Central memory CD8-positive, alpha-beta T cell (primary cell): ENCODE measurements around the gene ORM1.

ENCODE experiments used
- ATAC-seq: fragments of 150-1000 bp; cut with Tn5 transposase; replicated peaks from 2 replicates; pipeline ENCODE4 v1.10.0; 2022; ENCODE audit warnings: mild to moderate bottlenecking, moderate FRiP score, moderate number of reproducible peaks; ENCODE audit not compliant: poor library complexity, severe bottlenecking; ENCODE audit errors: extremely low read depth
- DNase-seq, 2 donors: peaks; one replicate each; pipeline ENCODE4 v3.0.0; 2021; ENCODE audit warnings: low spot score in 2 of 2
- H3K27ac Mint-ChIP-seq: one replicate; pipeline ENCODE4 v1.8.0; 2022; ENCODE audit warnings: low read depth, mild to moderate bottlenecking, moderate library complexity, mixed read lengths
- H3K27me3 Mint-ChIP-seq: one replicate; pipeline ENCODE4 v1.8.0; 2022; ENCODE audit warnings: mixed read lengths
- H3K36me3 Mint-ChIP-seq: one replicate; pipeline ENCODE4 v1.8.0; 2022; ENCODE audit warnings: mild to moderate bottlenecking, moderate library complexity, mixed read lengths; ENCODE audit not compliant: insufficient read depth
- H3K4me1 Mint-ChIP-seq: one replicate; pipeline ENCODE4 v1.8.0; 2022; ENCODE audit warnings: mixed read lengths
- H3K4me3 Mint-ChIP-seq: one replicate; pipeline ENCODE4 v1.8.0; 2022; ENCODE audit warnings: mild to moderate bottlenecking, moderate library complexity, mixed read lengths
- H3K9me3 Mint-ChIP-seq: one replicate; pipeline ENCODE4 v1.8.0; 2022; ENCODE audit warnings: mixed read lengths

The ORM1 gene

GRCh38 chr9:114290561-114290986, 32.3 kb upstream of the ORM1 start:
- no peak for DNase-seq
- Mint-ChIP-seq H3K27me3 (peaks cover 20% of the 10 kb centered on the region), H3K36me3 (no peaks in the 10 kb centered on the region), H3K4me1 (peaks cover 8% of the 10 kb centered on the region), H3K27ac (no peak overlapping the region), H3K4me3 (no peak overlapping the region), H3K9me3 (no peaks in the 10 kb centered on the region)
- no peak for ATAC-seq

GRCh38 chr9:114291064-114291474, 31.8 kb upstream of the ORM1 start:
- ATAC-seq, result no peak
- no peak overlapping the region for H3K4me3 Mint-ChIP-seq
- peaks cover 8% of the 10 kb centered on the region for H3K4me1 Mint-ChIP-seq
- DNase-seq, result peak; percentile 40 to 75
- no peaks in the 10 kb centered on the region for H3K36me3 Mint-ChIP-seq
- no peaks in the 10 kb centered on the region for H3K9me3 Mint-ChIP-seq
- H3K27ac Mint-ChIP-seq, result no peak overlapping the region
- peaks cover 20% of the 10 kb centered on the region for H3K27me3 Mint-ChIP-seq

DNA sequence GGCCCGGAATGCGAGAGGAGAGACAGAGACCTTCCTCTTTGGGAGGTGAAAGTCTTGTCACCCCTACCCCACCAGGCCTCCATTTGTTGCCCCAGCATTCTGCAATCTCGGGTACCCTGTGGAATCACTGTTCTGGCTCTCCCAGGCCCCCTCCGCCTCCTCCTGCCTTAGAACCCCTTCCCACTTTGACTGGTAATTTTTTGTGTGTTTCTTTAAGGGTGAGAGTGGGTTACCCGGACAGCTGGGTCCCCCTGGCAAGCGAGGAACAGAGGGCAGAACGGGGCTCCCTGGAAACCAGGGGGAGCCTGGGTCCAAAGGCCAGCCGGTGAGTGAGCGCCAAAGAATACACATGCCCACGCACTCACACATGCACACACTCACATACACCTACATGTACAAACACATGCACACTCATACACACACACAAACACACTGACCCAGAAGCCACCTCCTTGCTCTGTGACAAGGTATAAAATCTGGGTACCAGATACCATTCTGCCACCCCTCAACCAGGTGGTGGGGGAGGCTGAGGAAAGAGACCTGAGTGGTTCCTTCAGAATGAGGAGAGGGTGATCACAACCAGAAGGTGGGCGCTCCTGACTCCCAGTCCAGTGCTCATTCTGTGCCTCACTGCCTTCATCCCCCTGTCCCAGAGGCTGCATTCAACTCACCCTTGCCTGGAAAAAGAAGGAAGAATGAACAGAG, 30.9 kb upstream of the ORM1 start:
- no peaks in the 10 kb centered on the region for H3K9me3 Mint-ChIP-seq
- no peak overlapping the region for H3K4me3 Mint-ChIP-seq
- H3K4me1 Mint-ChIP-seq, result peaks cover 8% of the 10 kb centered on the region
- H3K27ac Mint-ChIP-seq, result no peak overlapping the region
- H3K36me3 Mint-ChIP-seq, result peaks cover 1% of the 10 kb centered on the region
- peaks cover 20% of the 10 kb centered on the region for H3K27me3 Mint-ChIP-seq
- ATAC-seq (no peak), DNase-seq (no peak)

GRCh38 chr9:114294664-114295063, 28.2 kb upstream of the ORM1 start:
- peaks cover 1% of the 10 kb centered on the region for H3K36me3 Mint-ChIP-seq
- ATAC-seq, result no peak
- DNase-seq, result no peak
- no peak overlapping the region for H3K27ac Mint-ChIP-seq
- H3K9me3 Mint-ChIP-seq, result no peaks in the 10 kb centered on the region
- peaks cover 8% of the 10 kb centered on the region for H3K4me1 Mint-ChIP-seq
- H3K4me3 Mint-ChIP-seq, result no peak overlapping the region
- peaks cover 30% of the 10 kb centered on the region for H3K27me3 Mint-ChIP-seq

DNA sequence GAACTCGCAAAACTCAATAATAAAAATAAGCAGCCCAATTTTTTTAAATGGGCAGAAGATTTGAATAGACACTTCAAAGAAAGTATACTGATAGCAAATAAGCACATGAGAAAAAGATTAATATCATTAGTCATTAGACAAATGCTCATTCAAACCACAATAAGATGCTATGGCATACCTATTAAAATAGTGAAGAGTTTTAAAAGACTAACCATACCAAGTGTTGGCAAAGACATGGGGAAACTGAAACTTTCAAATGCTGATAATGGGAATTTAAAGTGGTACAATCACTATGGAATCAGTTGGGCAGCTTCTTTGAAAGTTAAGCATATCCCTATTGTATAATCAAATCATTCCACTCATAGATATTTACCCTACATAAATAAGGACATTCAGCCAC, 26.6 kb upstream of the ORM1 start:
- ATAC-seq (no peak), DNase-seq (no peak)
- Mint-ChIP-seq H3K9me3 (no peaks in the 10 kb centered on the region), H3K4me3 (no peak overlapping the region), H3K27me3 (peaks cover 30% of the 10 kb centered on the region), H3K4me1 (peaks cover under 1% of the 10 kb centered on the region), H3K27ac (no peak overlapping the region), H3K36me3 (peaks cover 1% of the 10 kb centered on the region)

- Mint-ChIP-seq H3K4me1 (no peaks in the 10 kb centered on the region), H3K4me3 (no peak overlapping the region), H3K27me3 (peaks cover 18% of the 10 kb centered on the region), H3K9me3 (no peaks in the 10 kb centered on the region), H3K27ac (no peak overlapping the region), H3K36me3 (peaks cover 1% of the 10 kb centered on the region)
- DNase-seq (no peak), ATAC-seq (no peak)
Measured at GRCh38 chr9:114299286-114300152, 23.4 kb upstream of the ORM1 start.

- no peaks in the 10 kb centered on the region for H3K9me3 Mint-ChIP-seq
- H3K27ac Mint-ChIP-seq, result no peak overlapping the region
- no peak overlapping the region for H3K4me3 Mint-ChIP-seq
- peaks cover 1% of the 10 kb centered on the region for H3K36me3 Mint-ChIP-seq
- ATAC-seq (no peak), DNase-seq (no peak)
- no peaks in the 10 kb centered on the region for H3K4me1 Mint-ChIP-seq
- H3K27me3 Mint-ChIP-seq, result peaks cover 18% of the 10 kb centered on the region
Measured at GRCh38 chr9:114300153-114300845, 22.6 kb upstream of the ORM1 start.

- Mint-ChIP-seq H3K4me3 (no peak overlapping the region), H3K36me3 (peaks cover 1% of the 10 kb centered on the region)
- DNase-seq, result no peak
Measured at GRCh38 chr9:114300846-114301797, 21.8 kb upstream of the ORM1 start.

GRCh38 chr9:114301798-114302565, 20.9 kb upstream of the ORM1 start:
- Mint-ChIP-seq H3K4me3 (no peak overlapping the region), H3K4me1 (no peaks in the 10 kb centered on the region), H3K27ac (no peak overlapping the region), H3K9me3 (no peaks in the 10 kb centered on the region), H3K36me3 (no peaks in the 10 kb centered on the region), H3K27me3 (peaks cover 18% of the 10 kb centered on the region)
- no peak for DNase-seq
- ATAC-seq, result no peak

More at GRCh38 chr9:114300846-114301797, 21.8 kb upstream of the ORM1 start:
- no peaks in the 10 kb centered on the region for H3K4me1 Mint-ChIP-seq
- no peak for ATAC-seq
- peaks cover 18% of the 10 kb centered on the region for H3K27me3 Mint-ChIP-seq
- no peaks in the 10 kb centered on the region for H3K9me3 Mint-ChIP-seq
- H3K27ac Mint-ChIP-seq, result no peak overlapping the region

DNA sequence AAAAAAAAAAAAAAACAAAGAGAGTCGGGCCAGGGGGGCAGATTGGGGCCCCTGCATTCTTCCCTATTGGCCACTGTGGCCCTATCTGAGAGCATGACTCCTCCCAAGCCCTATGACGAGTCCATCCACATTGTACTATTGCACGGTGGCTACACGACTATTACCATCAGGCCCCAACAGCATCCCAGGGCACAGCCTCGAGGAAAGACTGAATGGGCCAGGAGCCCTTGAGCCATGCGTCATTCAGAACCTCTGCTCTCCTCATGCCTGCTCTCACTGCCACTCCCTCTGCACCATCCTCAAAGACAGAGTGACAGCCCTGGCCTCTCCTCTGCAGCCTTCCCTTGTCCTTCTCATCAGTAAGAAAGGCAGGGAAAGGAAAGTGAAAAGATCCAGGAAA, 20.2 kb upstream of the ORM1 start:
- no peak for ATAC-seq
- no peak overlapping the region for H3K27ac Mint-ChIP-seq
- H3K27me3 Mint-ChIP-seq, result peaks cover 18% of the 10 kb centered on the region
- no peaks in the 10 kb centered on the region for H3K9me3 Mint-ChIP-seq
- H3K4me3 Mint-ChIP-seq, result no peak overlapping the region
- DNase-seq, result no peak
- H3K4me1 Mint-ChIP-seq, result no peaks in the 10 kb centered on the region
- no peaks in the 10 kb centered on the region for H3K36me3 Mint-ChIP-seq

DNA sequence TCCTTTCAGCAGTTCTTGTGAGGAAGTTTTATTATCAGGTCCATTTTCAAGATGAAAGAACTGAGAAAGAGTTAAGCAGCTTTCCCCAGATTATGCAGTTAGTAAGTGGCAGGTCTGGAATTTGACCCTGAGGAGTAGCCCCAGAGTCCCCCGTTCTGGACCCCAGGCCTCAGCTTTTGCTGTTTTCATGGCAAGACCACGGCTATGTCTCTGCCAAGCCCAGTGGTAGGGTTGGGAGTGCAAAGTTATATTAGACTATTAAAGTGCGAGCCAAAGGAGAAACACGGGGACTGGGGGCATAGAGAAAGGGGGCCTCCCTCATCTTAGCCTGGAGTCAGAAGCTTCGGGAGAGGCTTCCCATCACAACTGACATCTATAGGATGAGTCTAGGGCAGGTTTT, 19.3 kb upstream of the ORM1 start:
- ATAC-seq (no peak), DNase-seq (no peak)
- Mint-ChIP-seq H3K4me1 (no peaks in the 10 kb centered on the region), H3K4me3 (no peak overlapping the region), H3K36me3 (no peaks in the 10 kb centered on the region), H3K27me3 (peaks cover 15% of the 10 kb centered on the region), H3K9me3 (no peaks in the 10 kb centered on the region), H3K27ac (no peak overlapping the region)
